Measurements from ENCODE around the gene CTDSPL. TPM values are rescaled to one million over a fixed set of nuclear protein-coding genes. Genes with fewer than 3 reads are reported as not detected.

CTDSPL gene
- total RNA-seq, 1 experiment from 2014 or later = 34.4 TPM

DNA sequence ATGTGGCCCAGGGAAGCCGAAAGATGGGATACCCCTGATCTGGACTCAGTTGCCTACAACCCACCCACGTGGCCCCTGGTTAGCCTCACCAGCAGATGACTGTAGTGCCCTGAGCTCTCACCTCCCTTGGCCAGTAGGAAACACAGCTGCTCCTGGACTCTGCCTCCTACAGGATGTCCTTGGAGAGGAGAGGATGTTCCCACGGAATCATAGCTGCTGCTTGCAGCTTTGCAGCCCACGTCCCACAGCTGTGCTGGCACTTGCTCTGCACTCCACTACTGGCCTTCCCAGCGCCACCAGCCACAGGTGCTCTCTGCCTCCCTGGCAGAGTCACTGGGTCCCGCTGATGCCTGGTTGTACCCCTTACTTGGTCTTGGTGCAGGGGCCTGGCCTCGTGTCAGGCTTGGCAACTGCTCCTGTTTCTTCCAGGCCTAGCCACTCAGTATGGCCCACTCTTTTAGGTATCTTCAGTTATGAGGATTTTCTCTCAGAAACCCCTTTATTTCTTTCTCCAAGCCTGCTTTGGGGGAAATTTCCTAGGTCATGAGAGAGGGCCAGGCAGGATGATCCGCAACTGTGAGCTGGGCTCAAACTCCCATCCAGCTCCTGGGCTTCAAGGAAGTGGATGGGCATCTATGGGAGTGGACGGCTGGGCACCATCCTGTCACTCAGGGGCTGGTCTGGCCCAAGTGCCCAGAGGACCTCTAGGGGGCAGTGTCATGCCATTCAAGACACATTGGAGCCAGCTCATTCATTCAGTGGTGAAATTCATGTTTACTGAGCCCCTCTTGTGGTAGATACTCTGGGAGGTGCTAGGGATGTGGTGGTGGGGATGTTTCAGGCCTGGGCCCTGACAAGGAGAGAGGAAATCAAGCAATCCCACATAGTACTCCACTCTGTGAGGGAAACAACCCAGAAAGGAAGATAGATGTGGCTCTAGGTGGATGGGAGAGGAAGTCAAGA is 112.7 kb downstream of the CTDSPL start:
- Histone ChIP-seq H3K27me3 (ENCODE audit: insufficient read depth, low read length) (no peaks in the 10 kb centered on the region), H3K4me1 (ENCODE audit: control insufficient read depth in 1 of 2, insufficient read depth in 2 of 2, low read length in 2 of 2) (no peaks in the 10 kb centered on the region), H3K27ac (ENCODE audit: low read depth, low read length) (no peak overlapping the region), H3K9me2 (ENCODE audit: insufficient read depth) (no peaks in the 10 kb centered on the region), H3K36me3 (ENCODE audit: control insufficient read depth in 1 of 2, insufficient read depth in 2 of 2, low read length in 2 of 2) (peaks cover 2 to 4% of the 10 kb centered on the region in 2 experiments; a peak in 2 of 4 replicates), H3K9me3 (ENCODE audit: control insufficient read depth in 1 of 2, insufficient read depth in 1 of 2, low read depth in 1 of 2, low read length in 2 of 2) (no peaks in the 10 kb centered on the region), H3K4me3 (replicated peaks in 1 of 2; ENCODE audit: low read depth in 1 of 2, low read length in 2 of 2) (no peak overlapping the region), H2AFZ (ENCODE audit: low read depth, low read length, poor library complexity, severe bottlenecking) (no peak overlapping the region), H3K79me2 (ENCODE audit: insufficient read depth, low read length) (no peaks in the 10 kb centered on the region), H3K9ac (ENCODE audit: low read length) (no peak overlapping the region), H4K20me1 (ENCODE audit: insufficient read depth) (no peaks in the 10 kb centered on the region), H3K4me2 (ENCODE audit: low read length) (no peak overlapping the region)
- RAD21 ChIA-PET (ENCODE audit: low non-redundant PET in 1 of 2, low total read pairs in 2 of 2, uncharacterized antibody in 2 of 2, unreplicated experiment in 2 of 2) = interaction anchor here (0.7 to 1.0 kb wide), 2 partner anchors 119 kb away, joined by 3 to 5 read pairs; no protein-coding TSS in a partner anchor
- ATAC-seq = peak; percentile 98
- TF ChIP-seq EGR1 (IDR thresholded peaks at IDR 0.05; ENCODE audit: low read depth) (no peak), RAD21 (IDR thresholded peaks at IDR 0.05; ENCODE audit: low read depth) (peak; percentile 86), JUND (IDR thresholded peaks at IDR 0.05) (no peak), CTCF (IDR thresholded peaks at IDR 0.05 in 2 of 3, conservative IDR thresholded peaks at IDR 0.05 in 1 of 3; ENCODE audit: borderline replicate concordance in 1 of 3, insufficient read depth in 1 of 3, low read depth in 2 of 3, low read length in 2 of 3) (peak; percentile 85 to 94 (median 88))
- POLR2A ChIA-PET = interaction anchor here (1.1 kb wide), 1 partner anchor 23 kb away, joined by 3 read pairs; no protein-coding TSS in a partner anchor
- intact Hi-C loops (cut with micrococcal nuclease) = loop anchor here (1.0 to 10.0 kb wide), 5 partner anchors 22 to 542 kb away; partner anchors contain the start of gene XYLB
- BruUV-seq (replicated peaks) = no TSS peak
- peak; percentile 43 for DNase-seq (ENCODE audit: low read depth, low spot score)
- CTCF ChIA-PET = interaction anchor here (0.8 to 2.3 kb wide), 19 partner anchors 9 to 497 kb away, joined by 3 to 22 read pairs (median 4); partner anchors contain the start of gene XYLB

Data from HCT116 (cell line).